ENCODE results near the gene SPON1.
"Not testable (repeated sequence)": the region's sequence is repeated elsewhere in the genome, so short reads cannot be mapped to it uniquely, and the experiment has no call there.

Gene SPON1

DNA sequence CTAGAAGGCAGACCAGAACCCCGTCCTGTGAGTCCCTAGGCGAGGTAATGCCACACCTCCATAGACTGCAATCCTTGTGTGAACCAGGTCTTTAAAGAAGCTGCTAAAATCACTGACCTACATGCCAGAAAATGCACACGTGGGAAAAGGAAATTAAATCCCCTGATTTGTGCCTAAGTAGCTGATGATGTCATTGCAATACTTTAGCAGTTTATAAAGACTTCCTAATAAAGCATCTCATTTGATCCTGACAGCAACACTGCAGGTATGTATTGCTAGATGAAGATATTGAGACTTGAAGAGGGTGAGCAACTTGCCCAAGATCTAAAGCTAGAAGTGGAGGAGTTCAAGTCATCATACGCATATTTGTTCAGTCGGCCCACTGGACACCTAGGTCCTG is 289.2 kb downstream of the SPON1 start:
- CTCF ChIA-PET: interaction anchor here (1.2 kb wide), 1 partner anchor 56 kb away, joined by 4 read pairs; no protein-coding TSS in a partner anchor
- no peak for TF ChIP-seq FOXA1 (IDR thresholded peaks at IDR 0.05)
- no peak for TF ChIP-seq NFRKB (IDR thresholded peaks at IDR 0.05)
- TF ChIP-seq CTBP1 (IDR thresholded peaks at IDR 0.05; ENCODE audit: borderline replicate concordance): no peak
- TF ChIP-seq FOXM1 (IDR thresholded peaks at IDR 0.05; ENCODE audit: borderline replicate concordance): no peak
- no peak for TF ChIP-seq SUZ12 (IDR thresholded peaks at IDR 0.05)
- POLR2A ChIA-PET: no interaction called here
- no peak for DNase-seq (ENCODE audit: extremely low spot score)

DNA sequence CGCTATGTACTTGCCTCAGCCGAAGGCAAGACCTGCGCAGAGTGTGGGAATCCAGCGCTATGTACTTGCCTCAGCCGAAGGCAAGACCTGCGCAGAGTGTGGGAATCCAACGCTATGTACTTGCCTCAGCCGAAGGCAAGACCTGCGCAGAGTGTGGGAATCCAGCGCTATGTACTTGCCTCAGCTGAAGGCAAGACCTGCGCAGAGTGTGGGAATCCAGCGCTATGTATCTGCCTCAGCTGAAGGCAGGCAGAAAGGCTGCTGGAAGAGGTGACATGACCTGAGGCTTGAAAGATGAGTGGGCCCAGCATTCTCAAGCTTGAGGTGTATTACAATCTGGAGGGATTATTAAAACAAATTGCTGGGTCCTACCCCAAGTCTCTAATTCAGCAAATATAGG is 290.0 kb downstream of the SPON1 start:
- POLR2A ChIA-PET; DNase-seq (ENCODE audit: extremely low spot score): not testable (repeated sequence)
- CTCF ChIA-PET: interaction anchor here (0.6 to 1.2 kb wide), 2 partner anchors 55 to 297 kb away, joined by 3 to 4 read pairs; no protein-coding TSS in a partner anchor

DNA sequence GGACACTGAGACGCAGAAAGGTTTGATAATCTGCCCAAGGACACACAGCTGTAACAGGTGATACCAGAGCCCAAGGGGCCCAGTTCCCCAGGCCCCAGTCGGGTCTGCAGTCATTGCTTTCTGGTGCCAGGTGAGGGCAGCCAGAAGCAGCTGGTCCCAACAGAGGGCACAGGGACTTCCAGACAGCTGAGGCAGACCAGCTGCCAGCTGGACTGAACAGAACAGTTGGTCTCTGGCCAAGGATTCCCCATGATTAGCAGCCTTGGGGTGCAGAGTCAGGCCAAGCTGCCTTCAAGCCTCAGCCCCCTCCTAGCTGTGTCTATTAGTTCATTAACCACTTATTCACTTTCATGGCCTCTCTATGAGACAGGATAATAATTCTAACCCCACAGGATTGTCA is 290.9 kb downstream of the SPON1 start:
- CTCF ChIA-PET: no interaction called here
- POLR2A ChIA-PET: no interaction called here
- DNase-seq (ENCODE audit: extremely low spot score): no peak
- TF ChIP-seq HDGF (IDR thresholded peaks at IDR 0.05; ENCODE audit: borderline replicate concordance) (no peak), SP1 (IDR thresholded peaks at IDR 0.05) (no peak), L3MBTL2 (conservative IDR thresholded peaks at IDR 0.05) (no peak), FOXM1 (IDR thresholded peaks at IDR 0.05; ENCODE audit: borderline replicate concordance) (no peak), TARDBP (IDR thresholded peaks at IDR 0.05) (no peak), FOXK2 (IDR thresholded peaks at IDR 0.05) (no peak), LEF1 (IDR thresholded peaks at IDR 0.05; ENCODE audit: borderline replicate concordance) (no peak), FOXA1 (IDR thresholded peaks at IDR 0.05) (no peak), ARNT (IDR thresholded peaks at IDR 0.05) (no peak), ELF4 (IDR thresholded peaks at IDR 0.05) (no peak), SUZ12 (IDR thresholded peaks at IDR 0.05) (no peak), CTBP1 (IDR thresholded peaks at IDR 0.05; ENCODE audit: borderline replicate concordance) (no peak), ZNF384 (IDR thresholded peaks at IDR 0.05) (no peak), BHLHE40 (IDR thresholded peaks at IDR 0.05; ENCODE audit: borderline replicate concordance) (no peak)
- TF ChIP-seq, protein P1, sequence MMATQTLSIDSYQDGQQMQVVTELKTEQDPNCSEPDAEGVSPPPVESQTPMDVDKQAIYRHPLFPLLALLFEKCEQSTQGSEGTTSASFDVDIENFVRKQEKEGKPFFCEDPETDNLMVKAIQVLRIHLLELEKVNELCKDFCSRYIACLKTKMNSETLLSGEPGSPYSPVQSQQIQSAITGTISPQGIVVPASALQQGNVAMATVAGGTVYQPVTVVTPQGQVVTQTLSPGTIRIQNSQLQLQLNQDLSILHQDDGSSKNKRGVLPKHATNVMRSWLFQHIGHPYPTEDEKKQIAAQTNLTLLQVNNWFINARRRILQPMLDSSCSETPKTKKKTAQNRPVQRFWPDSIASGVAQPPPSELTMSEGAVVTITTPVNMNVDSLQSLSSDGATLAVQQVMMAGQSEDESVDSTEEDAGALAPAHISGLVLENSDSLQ (IDR thresholded peaks at IDR 0.05): no peak

DNA sequence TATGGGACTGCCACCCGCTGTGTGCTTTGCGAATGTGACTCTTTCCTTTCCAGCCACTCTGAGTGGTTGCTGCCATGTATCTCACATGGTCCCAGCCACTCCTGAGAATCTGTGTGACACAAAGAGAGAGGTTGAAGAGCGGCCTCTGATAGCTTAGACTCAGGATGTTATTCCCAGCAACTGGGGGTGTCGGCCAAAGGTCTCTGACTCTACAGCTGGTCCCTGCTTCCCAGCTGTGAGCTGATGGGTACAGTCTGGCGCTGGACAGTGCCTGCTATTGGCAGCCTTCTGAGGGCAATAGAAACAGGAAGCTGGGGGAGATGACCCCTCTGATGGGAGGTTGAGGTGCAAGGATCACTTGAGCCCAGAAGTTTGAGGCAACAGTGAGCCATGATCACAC is 291.3 kb downstream of the SPON1 start:
- ChIA-PET POLR2A (no interaction called here), CTCF (no interaction called here)
- TF ChIP-seq FOXK2 (IDR thresholded peaks at IDR 0.05): no peak
- no peak for TF ChIP-seq FOXA1 (IDR thresholded peaks at IDR 0.05)
- TF ChIP-seq SP1 (IDR thresholded peaks at IDR 0.05): no peak
- no peak for TF ChIP-seq ZNF384 (IDR thresholded peaks at IDR 0.05)
- no peak for TF ChIP-seq TARDBP (IDR thresholded peaks at IDR 0.05)
- no peak for TF ChIP-seq FOXM1 (IDR thresholded peaks at IDR 0.05; ENCODE audit: borderline replicate concordance)
- TF ChIP-seq L3MBTL2 (conservative IDR thresholded peaks at IDR 0.05): no peak
- TF ChIP-seq HDGF (IDR thresholded peaks at IDR 0.05; ENCODE audit: borderline replicate concordance): no peak
- TF ChIP-seq NFRKB (IDR thresholded peaks at IDR 0.05): no peak
- no peak for TF ChIP-seq ELF4 (IDR thresholded peaks at IDR 0.05)
- TF ChIP-seq, protein P1 (IDR thresholded peaks at IDR 0.05): no peak
- TF ChIP-seq BHLHE40 (IDR thresholded peaks at IDR 0.05; ENCODE audit: borderline replicate concordance): no peak
- no peak for DNase-seq (ENCODE audit: extremely low spot score)

DNA sequence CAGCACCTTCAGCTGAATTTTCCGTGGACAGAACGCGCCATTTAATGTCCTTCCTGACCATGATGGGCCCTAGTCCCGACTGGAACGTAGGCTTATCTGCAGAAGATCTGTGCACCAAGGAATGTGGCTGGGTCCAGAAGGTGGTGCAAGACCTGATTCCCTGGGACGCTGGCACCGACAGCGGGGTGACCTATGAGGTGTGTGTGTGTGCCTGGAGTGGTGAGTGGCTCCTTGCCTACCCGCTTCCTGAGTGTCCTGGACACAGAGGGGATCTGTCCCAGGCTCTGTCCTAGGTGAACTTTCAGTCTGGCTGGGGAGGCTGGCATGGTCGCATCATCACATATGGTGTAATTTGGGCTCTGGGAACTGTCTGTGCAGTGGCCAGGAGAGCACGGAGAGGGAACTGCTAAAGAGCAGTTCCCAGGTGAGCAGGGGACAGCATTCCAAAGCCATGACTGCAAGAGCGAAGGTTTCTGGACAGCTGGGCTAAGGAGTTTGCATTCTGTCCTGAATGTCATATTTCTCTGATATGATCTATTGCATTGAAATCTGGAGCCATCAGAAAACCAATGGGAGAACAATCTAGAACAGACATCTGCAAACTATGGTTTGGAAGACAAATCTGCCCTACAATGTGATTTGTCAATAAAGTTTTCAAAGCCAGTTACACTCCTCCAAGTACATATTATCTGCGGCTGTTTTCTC is 292.2 kb downstream of the SPON1 start:
- no peak for TF ChIP-seq SUZ12 (IDR thresholded peaks at IDR 0.05)
- TF ChIP-seq SP1 (IDR thresholded peaks at IDR 0.05): no peak
- no peak for TF ChIP-seq ZNF384 (IDR thresholded peaks at IDR 0.05)
- TF ChIP-seq ELF4 (IDR thresholded peaks at IDR 0.05): no peak
- TF ChIP-seq HDGF (IDR thresholded peaks at IDR 0.05; ENCODE audit: borderline replicate concordance): no peak
- no peak for TF ChIP-seq L3MBTL2 (conservative IDR thresholded peaks at IDR 0.05)
- TF ChIP-seq, protein P1 (IDR thresholded peaks at IDR 0.05): no peak
- no peak for TF ChIP-seq NFRKB (IDR thresholded peaks at IDR 0.05)
- TF ChIP-seq ARNT (IDR thresholded peaks at IDR 0.05): no peak
- no peak for TF ChIP-seq CTBP1 (IDR thresholded peaks at IDR 0.05; ENCODE audit: borderline replicate concordance)
- no peak for TF ChIP-seq LEF1 (IDR thresholded peaks at IDR 0.05; ENCODE audit: borderline replicate concordance)
- no peak for TF ChIP-seq FOXM1 (IDR thresholded peaks at IDR 0.05; ENCODE audit: borderline replicate concordance)
- DNase-seq (ENCODE audit: extremely low spot score): no peak
- ChIA-PET CTCF (no interaction called here), POLR2A (no interaction called here)

DNA sequence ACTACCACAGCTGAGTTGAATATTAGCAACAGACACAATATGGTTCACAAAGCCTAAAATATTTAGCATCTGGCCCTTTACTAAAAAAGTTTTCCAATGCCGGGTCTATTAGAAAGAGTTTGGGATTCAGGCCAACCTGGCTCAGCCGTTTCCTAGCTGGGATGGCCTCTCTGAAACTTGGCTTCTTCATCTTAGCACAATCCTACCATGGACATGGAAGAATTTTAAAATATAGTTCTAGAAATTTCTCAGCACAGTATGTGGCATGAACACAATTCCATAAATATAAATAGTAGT is 292.7 kb downstream of the SPON1 start:
- POLR2A ChIA-PET: no interaction called here
- TF ChIP-seq BHLHE40 (IDR thresholded peaks at IDR 0.05; ENCODE audit: borderline replicate concordance) (no peak), LEF1 (IDR thresholded peaks at IDR 0.05; ENCODE audit: borderline replicate concordance) (no peak), FOXK2 (IDR thresholded peaks at IDR 0.05) (no peak), ARNT (IDR thresholded peaks at IDR 0.05) (no peak), NFRKB (IDR thresholded peaks at IDR 0.05) (no peak), TARDBP (IDR thresholded peaks at IDR 0.05) (no peak), FOXM1 (IDR thresholded peaks at IDR 0.05; ENCODE audit: borderline replicate concordance) (no peak), FOXA1 (IDR thresholded peaks at IDR 0.05) (no peak), ZNF384 (IDR thresholded peaks at IDR 0.05) (no peak), ELF4 (IDR thresholded peaks at IDR 0.05) (no peak), L3MBTL2 (conservative IDR thresholded peaks at IDR 0.05) (no peak), CTBP1 (IDR thresholded peaks at IDR 0.05; ENCODE audit: borderline replicate concordance) (no peak), SUZ12 (IDR thresholded peaks at IDR 0.05) (no peak), SP1 (IDR thresholded peaks at IDR 0.05) (no peak), HDGF (IDR thresholded peaks at IDR 0.05; ENCODE audit: borderline replicate concordance) (no peak)
- TF ChIP-seq, protein P1 (IDR thresholded peaks at IDR 0.05): no peak
- DNase-seq (ENCODE audit: extremely low spot score): no peak
- CTCF ChIA-PET: no interaction called here
